NCI-H524 (cell line): ENCODE data around the gene MAP3K5.
A peak's percentile ranks its signal among the peaks of the same experiment; 100 is the strongest.

ENCODE experiments used
- DNase-seq, 2 experiments: peaks; one replicate each; lab custom pipeline; 2025; lab: John Stamatoyannopoulos, UW

The MAP3K5 gene

DNA sequence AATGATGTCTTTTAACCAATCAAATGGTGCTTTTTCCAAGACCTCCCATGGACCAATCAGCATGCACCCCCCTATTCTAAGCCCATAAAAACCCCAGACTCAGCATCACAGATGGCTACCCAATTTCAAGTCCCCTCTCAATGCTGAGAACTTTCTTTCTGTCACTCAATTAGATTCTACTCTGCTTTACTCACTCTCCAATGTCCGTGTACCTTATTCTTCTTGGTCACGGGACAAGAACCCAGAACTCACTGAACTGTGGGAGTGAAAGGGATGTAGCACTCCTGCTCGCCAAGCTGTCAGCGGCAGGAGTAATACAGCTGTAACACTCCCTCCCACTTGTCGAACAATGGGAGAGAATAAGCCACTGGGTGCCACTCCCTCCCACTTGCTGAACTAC is 221.2 kb downstream of the MAP3K5 start:
- DNase-seq: no peak

DNA sequence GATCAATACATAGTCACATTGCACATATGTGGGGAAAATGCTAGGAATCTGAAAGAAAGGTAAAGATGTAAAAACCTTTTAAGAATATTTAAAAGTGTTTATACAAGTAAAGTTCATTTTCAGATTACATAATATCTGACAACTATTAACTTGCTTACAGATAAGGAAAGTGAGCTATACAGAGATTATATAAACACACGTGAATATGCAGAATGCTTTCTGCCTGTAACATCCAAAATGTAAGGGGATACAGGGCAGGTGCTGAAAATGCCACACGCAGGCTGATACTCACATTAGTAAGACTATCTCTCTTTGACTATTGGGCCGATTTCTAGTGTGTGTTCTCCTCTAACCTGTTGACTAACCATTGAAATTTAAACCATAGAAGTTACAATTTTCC is 224.1 kb downstream of the MAP3K5 start:
- DNase-seq: no peak

DNA sequence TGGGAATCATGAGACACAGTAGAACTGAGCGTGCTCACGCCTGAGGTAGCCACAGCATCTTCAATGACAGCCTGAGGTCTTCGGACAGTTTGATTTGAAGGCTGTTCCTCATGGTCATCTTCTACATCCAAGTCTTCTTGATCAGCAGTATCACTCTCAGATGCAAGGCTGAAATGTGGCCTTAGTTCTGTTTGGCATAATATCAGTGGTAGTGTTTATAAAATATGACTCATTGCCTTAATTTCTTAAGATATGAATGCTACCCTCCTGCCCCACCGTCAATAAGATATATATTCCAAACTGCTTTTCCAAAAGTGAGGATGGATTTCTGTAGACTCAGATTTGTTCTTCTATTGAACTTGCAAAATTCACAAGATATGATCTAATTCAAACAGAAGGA is 224.6 kb downstream of the MAP3K5 start:
- no peak for DNase-seq

DNA sequence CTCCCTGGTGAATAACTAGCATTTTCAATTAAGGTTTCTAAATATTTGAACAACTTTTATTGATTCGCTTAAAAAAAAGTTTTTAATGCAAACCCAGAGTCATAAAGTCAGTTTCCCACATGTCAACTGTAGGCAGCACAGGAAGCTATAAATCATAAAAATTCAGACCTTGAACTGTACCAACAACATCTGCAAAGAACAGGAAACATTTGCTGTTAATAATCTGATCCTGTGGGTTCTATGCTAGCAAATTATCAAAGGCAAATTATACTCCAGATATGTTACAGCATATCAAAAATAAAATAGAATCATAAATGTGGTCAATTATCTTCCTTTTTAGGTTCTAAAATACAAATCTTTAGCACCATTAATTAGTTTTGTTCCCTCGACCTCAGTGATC is 225.4 kb downstream of the MAP3K5 start:
- DNase-seq: no peak

DNA sequence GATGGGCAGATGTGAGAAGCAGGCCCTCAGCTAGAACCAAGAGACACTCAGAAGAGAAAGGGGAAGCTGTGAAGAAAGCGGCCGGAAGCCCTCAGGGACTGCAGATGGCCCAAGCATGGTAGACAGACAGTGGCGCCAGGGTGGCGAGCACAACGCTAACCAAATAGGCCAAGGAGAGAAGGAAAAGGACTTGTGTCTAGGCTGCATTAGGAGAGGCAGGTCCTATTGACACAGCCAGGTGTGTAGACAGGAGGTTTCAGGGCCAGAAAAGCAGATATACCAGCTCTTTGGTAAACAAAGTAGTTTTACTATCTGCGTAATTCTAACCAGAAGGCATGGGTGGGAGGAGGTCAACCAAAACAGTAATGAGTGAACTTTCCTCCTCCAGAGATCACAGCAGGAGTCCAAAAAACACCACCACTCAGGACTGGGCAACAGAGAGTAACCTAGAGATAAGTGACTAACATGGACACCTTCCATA is 226.2 kb downstream of the MAP3K5 start:
- no peak for DNase-seq

DNA sequence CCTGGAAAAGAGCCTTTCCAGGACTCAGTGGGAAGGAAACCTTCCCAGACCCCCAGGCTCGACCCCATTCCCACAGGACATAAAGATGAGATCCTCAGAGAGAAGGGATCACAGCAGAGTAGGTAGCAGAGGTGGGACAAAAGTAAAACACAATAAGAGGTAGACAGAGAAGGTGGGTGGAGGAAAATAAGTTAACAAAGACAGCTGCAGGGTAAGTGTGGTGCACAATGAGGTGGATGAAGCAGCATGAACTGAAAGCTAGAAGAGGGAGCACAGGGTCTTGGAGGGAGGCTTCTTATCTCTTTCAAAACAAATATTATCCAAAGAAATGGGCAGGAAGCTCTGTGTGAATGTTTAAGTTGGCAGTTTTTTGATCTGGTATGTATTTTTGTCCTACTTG is 228.1 kb downstream of the MAP3K5 start:
- DNase-seq: no peak

DNA sequence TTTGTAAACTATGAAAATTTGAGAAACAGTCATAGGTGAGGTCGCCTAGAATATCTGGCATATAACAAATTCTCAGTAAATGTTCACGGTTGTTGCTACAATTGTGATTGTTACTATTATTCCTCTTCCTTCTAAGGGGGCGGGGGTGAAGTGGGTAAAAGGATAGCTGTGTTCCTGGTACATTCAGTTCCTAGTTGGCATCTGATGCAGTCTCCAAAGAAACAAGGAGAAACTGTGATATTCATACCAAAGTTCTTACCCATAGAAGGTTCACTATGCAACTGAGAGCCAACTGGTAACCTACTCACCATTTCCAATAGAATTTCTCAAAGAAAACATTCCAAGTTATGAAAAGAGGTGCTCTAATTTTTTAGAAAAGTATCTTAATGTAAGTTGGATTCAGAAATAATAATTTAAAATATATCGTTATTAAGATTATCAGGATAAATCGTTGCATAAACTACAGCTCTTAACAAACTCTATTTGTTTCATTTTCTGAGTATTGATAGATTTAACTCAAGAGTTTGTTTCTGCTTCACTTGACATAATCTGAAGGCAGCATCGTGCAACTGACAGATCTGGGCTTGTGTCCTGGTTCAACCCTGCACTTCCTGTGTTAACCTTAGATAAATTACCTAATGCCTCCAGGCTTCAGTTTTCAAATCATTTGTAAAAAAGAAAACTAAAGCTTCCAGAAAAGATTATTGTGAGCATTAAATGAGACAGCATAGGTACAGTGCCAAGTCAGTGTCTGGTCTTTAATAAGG is 228.7 kb downstream of the MAP3K5 start:
- DNase-seq: no peak

DNA sequence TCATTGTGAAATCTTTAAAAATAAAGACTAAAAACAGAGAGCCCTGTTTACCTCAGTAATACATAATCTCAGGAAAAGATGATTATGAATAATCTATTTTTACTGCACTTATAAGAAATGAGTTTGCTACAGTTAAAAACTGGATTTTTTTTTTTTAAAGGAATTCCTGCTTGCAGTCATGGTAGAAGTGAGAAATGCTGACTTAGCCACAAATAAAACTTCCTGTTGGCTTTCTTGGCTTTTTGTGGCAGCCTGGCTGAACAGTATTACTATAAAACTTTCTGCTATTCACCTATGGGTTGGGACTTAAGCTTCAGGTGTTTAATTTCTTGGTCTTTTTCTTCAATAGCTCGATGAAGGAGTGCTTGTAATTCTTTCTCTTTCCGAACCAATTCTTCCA is 230.1 kb downstream of the MAP3K5 start:
- DNase-seq: no peak

DNA sequence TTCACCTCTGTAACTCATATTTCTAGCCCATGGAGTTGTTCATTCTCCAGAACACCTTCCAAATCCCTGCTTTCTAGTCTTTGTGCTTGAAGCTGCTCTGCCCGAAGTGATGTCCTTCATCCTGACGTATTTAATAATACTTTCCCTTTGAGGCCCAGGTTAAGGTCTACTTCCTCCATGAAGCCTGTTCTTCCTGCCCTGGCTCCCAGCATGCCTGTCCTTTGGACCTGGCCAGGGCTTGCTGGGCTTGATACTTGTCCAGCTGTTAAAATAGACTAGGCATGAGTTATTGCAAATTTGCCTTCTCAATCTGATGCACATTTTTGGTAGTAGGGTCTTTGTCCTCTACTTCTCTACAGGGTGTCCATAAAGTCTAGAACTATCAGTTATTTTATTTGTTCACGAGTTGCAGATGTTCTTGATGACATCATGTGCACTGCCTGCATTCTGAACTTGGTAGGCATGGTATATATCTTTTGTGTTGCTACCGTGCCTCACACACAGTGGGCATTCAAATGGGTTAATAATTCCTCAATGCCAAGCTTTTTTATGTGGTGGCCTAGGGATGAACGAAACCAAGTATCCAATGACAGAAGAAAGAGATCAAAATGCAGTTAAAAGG is 239.0 kb downstream of the MAP3K5 start:
- DNase-seq: no peak

DNA sequence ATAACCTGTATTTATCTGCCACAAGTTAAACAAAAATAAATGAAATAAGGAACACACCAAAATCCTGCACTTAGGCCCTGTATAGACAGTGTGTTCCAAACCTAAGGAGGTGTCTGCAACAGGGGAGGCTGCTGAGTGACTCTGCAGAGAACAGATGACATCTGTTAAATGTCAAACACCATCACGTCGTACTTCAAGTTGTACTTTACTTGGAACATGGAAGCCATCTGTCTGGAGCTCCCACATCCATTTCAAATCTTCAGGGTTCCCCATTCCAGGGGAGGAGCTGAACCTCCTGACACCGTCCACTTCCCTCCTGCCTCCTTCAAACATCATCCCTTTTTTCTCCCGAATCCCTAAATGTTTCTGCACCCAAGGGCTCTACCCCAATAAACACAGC is 240.2 kb downstream of the MAP3K5 start:
- peak in 1 of 2 experiments; percentile 35 for DNase-seq

DNA sequence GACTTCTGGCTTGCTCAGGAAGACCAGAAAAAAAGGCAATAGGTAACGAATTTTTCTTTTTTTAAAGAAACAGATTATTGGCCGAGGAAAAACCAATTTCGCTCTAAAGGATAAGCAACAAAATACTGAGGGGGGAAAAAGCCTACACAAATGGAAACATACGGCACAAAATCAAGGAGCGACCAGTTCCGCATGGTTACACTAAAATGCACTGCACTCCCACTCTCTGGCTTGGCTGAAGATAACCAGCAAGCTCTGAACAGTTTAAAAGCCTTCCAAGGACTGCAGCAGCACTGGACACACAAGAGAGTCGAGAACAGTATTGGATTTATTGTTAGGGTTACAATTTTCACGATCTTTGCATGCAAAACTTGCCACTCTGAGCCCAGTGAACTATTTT is 241.2 kb downstream of the MAP3K5 start:
- no peak for DNase-seq

DNA sequence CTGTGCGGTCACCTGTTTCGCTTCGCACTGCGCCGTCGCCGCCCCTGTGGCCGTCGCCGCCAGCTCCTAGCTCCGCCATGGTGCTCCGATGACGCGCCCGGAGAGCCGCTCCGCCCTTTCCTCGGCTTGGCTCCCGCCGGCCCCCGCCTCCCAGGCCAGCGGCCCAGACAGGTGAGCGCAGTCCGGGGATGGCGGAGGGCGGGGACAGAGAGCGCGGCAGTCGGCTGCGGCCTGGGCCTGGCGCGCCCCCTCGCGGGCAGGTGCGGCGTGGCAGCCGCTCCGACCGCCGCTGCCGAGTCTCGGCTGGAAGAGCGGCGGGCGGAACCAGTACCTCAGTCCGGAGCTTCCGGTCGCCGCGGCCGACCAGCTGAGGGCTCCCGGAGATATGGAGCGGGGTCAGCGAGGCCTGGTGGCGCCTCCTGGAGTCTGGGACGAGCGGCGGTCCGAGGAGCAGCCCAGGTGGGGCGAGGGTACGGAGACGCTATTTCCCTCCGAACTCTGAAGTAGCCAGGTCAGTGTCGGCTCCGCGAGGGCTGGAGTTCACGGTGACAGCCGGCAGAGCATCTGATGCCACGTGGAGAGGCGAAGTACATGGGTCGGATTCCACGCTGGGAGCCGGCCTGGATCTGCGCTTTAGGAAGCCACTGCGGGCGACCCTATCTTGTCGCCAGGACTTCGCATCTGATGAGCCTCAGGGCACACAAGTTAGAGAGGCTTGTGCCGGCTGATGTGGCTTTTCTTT is 241.8 kb downstream of the MAP3K5 start, which contains the start of gene MAP7:
TSS of gene MAP7 (minus strand) at position 93 of the 742 bp plus-strand sequence. CDS start at position 79, 14 bp downstream.
- peak; percentile 43 to 71 for DNase-seq

DNA sequence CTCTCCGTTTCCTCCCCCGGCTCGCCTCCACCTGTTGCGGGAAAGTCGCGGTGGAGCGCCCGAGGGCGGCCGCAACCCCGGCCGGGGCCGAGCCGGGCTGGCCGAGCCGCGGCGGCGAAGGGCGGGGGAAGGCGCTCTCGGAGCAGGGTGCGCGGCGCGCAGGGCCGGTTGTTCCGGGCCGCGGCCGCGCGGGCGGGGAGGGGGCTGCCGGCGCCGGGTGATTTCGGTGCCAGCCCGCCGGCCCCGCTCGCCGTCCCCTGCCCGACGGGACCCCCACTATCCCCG is 242.3 kb downstream of the MAP3K5 start:
- peak in 1 of 2 experiments; percentile 34 for DNase-seq

DNA sequence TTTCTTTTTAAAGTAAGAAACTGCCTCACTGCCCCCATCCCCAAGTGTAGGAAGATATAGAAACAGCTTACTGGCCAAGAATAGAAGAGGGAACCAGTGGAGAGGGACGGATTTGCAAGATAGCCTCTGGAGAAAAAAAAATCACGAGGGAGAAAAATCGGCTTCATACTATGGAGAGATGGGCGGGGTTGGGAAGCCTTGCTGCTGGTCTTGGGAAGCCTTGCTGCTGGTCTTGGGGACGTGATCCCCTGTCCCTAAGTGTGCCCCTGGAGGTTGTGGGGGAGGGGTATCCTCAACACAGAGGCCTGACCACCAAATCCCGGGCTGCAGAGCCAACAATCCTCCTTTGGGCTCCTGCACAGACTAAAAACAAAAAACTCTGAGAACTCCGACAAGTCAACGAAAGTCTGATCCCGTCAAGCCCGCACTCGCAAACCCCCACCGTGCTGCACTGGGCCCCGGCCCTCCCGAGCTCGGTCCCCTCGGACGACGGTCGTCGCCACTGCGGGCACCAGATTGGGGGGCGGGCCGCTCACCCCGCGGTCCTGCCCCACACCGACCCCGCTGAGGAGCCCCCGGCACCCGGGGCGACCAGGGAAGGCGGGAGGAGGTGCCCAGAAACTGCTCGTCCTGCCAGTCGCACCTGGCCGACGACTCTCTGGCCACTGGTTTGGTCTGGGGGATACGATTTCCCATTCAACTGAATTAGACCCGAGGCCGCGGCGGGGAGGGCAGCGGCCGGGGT is 242.8 kb downstream of the MAP3K5 start:
- peak in 1 of 2 experiments; percentile 37 for DNase-seq

DNA sequence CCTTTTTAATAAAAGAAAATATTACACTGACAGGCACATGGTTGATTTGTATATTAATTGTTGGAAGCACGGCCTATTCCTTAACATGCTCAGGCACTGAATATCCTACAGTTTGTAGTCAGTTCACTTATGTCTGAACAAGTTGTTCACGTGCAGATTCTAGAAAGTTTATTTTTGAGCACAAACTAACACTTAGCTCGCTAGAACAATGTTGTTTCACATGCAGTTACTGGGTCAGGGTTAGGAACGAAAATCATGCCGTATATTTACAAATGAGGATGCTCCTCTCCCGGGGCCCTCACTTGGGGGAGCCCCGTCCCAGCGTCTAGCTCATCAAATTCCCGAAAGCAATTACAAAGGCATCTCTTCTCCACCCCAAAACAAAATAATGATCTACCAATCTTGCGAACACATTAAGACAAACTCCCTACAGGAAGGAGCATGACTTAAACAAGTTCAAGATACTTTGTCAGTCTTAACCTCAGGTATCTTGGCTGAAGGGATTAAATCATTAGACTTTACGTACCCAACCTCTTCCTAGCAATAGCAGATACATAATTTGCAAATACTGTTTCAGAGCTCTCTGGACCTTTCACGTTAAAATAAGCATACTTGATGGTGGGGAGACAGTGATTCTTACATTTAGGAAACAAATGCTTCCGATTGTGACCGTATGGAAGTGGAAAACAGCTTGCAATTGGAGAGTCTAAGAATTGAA is 243.5 kb downstream of the MAP3K5 start:
- no peak for DNase-seq

DNA sequence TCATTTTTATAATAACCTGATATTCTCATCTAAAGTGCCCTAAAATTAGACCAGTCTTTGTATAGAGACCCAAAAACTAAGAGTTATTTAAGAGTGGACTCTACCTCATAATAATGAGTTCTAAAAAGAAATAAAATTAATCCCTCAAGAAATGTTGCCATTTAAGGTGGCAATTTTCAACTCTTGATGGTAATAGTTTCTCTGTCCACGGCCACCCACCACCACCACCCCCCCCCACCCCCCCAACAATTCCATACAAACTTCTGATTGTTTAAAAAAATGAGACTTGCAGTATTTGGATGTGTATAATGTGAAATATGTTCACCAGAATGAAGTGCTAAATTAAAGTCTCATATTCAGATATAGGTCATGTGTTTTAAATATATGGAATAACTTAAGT is 244.4 kb downstream of the MAP3K5 start:
- DNase-seq: no peak

DNA sequence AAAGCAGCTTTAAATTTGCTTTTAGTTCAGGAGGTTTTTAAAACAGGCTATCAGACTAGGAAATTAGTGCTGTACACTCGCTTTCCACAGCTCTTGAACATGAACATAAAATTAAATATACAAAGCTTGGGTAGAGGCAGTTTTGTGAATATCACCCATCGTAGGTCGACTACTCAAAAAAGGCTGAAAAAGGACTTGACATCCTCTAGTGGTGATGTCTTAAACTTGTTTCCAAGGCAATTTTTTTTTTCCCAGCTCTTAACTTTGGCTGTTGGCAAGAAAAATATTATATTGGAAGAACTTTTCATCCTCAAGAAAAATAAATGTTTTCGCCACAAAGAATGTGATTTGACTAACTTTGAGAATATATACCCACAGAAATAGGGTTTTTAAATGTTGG is 244.9 kb downstream of the MAP3K5 start:
- DNase-seq: peak in 1 of 2 experiments; percentile 43

DNA sequence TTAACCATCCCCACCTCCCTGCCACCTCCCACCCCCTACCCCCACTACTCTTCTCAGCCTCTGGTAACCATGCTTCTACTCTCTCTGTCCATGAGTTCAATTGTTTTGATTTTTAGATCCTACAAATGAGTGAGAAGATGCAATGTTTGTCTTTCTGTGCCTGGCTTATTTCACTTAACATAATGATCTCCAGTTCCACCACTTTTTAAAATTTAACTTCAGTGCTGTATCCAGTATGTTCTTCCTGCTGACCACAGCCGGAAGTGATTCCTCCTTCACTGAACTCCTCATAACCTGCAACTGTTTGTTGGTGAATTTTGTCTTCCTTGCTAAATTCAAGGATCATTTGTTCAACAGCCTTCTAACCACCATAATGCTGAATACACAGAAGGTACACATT is 245.9 kb downstream of the MAP3K5 start:
- DNase-seq: no peak

DNA sequence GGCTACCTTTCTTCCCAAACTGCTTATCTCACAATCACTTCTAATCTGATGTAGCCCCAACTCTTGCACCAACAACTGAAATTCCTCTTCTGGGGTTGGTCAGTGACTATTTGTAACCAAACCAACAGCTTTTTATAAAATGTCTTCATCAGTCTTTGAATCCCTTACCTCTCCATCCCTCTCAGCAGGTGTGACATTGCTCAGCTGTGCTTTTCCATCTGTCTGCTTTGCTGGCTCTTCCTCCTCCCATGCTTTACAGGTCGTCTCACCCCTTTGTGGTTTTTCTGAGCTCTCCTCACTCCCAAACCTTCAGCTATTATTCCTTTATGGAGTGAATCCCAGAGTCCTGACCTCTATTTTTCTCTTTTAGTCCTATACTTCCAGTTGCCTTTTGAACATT is 248.0 kb downstream of the MAP3K5 start:
- no peak for DNase-seq

DNA sequence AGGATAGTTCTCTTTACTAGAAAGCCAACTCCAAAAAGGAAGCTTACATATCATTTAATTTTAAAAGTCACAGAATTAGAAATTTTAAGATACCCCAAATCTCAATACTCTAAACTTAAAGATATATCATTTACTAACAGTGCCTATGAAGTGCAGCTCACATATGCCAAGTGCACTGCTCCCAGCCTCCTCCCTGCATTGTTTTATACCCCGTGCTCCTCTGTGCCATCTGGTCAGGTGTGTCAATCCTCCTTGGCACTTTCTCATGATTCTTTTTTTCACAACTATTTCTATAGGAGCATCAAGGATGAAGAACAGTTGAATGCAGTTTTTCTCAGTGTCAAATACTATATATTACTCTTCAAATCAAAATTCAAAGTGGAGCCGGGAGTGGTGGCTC is 250.9 kb downstream of the MAP3K5 start:
- peak in 1 of 2 experiments; percentile 17 for DNase-seq

DNA sequence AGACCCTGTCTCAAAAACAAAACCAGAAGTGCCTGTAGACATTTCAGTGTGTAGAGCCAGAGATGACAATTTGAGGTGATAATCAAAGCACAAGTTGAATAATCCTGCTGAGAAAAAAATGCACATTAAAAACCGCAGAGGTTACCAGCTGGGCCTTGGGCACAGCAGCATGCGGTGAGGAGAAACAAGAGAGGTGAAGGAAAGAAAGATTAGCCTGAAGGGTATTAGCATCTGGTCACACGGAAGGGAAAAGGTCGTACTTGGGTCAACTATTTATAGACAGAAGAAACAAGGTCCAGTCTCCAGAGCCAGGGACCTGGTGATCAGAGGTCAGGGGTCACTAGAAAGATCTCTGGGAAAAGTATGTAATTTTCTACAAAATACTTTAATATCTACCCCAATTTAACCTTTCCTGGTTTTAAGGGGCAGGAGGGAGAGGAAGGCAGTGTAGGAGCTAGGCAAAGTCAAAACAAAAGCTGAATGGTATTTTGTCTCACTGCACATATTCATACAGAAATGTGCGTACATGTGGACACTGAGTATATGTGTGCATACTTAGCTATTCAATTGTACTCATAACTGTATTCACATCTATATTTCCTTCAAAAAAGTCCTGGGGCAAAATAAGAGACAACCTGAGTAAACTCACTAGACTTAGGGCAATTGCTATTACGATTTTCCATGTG is 252.2 kb downstream of the MAP3K5 start:
- peak in 1 of 2 experiments; percentile 46 for DNase-seq
